Measurements from ENCODE around the gene DNER.
"Not testable (repeated sequence)": the region's sequence is repeated elsewhere in the genome, so short reads cannot be mapped to it uniquely, and the experiment has no call there.

The DNER gene

GRCh38 chr2:229714080-229714735 lies at the start of gene DNER:
Gene DNER, minus strand, starts transcription at chr2:229714555. Its CDS starts 132 bp downstream, at chr2:229714423.
- peak; percentile 32 for DNase-seq

DNA sequence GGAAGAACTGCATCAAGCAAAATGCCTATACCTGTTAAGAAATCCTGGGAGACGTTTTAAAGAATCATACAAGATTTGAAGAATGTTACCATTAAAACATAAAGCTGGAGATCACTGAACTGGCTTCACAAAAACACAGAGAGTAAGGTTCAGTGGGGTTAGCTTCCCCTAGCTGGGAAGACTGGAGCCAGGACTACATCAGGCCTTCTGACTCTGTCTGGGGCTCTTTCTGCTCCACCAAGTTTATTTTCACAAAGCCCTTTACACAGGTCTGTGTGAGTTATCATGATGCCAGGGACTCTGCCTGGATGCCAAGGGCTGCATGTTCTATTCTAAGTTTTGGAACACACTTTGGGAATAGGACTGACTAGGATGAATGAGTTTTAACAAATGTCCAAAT lies 47.3 kb upstream of the DNER start:
- DNase-seq: no peak

DNA sequence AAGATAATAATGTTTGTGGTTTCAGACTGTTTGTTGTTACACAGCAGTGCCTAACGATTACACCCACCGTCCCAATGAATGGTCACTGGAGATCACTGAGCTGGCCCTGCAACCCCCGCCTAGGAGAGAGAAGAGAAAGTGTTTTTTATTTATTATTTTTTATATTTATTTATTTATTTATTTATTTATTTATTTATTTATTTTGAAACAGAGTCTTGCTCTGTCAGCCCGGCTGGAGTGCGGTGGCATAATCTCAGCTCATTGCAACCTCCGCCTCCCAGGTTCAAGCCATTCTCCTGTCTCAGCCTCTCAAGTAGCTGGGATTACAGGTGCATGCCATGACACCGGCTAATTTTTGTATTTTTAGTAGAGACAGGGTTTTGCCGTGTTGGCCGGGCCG lies 43.1 kb upstream of the DNER start:
- DNase-seq: not testable (repeated sequence)

DNA sequence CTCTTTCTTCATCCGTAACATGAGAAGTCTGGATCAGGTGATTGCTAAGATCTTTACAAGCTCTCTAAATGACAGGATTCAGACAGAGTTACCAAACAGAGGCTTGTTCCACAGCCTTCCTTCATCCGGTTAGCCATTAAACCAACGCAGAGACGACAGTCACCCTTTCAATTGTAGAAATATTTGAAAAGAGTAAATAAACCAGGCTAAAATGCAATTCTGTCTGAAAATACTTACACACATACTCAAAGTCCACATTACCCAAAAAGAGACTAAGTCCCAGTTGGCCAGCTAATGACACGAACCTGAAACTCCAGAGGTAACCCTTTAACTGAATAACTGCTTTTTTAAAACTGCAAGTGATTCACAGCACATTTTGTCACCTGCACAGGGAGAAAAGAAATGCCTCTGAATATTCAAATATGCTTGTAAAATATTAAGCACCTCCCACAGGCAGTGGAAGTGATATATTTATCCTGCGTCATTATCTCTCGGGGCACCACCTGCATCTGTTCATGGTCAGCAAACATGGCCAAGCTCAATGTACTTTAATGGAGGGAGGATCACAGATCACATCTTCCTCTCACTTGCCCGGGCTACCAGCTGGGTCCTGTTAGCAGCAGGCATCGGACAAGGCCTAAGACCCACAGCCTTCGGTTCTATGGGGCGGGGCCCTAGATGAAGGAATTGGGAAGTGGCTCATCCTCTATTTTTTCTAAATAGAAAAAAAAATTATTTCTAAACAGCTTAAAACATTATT lies 38.8 kb upstream of the DNER start:
- no peak for DNase-seq

- no peak for DNase-seq
These were observed 35.4 kb upstream of the DNER start for GRCh38 chr2:229749779-229750178.

DNA sequence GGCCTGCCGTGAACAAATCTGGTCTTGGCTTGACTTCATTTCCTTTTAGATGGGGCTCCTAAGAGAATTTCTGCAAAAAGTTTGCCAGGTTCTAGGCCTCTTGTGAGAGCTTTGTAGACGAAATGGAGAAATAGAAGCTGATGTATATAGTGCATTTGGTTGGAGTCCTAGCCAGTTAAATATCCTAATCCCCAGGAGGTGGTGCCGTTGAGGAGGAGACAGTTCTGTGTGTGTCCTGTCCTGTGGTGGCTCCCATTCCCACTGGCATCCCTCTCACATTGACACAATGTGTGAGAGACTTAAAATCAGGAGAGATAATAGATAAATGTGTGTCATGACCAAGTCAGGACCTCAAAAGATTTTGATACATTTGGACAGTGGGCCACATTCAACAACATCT lies 34.6 kb upstream of the DNER start:
- DNase-seq: no peak

DNA sequence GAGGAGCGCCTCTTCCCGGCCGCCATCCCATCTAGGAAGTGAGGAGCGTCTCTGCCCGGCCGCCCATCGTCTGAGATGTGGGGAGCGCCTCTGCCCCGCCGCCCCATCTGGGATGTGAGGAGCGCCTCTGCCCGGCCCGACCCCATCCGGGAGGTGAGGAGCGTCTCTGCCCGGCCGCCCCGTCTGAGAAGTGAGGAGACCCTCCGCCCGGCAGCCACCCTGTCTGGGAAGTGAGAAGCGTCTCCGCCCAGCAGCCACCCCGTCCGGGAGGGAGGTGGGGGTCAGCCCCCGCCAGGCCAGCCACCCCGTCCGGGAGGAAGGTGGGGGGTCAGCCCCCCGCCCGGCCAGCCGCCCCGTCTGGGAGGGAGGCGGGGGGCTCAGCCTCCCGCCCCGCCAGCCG lies 28.3 kb upstream of the DNER start:
- not testable (repeated sequence) for DNase-seq

GRCh38 chr2:229740279-229740678 lies 25.9 kb upstream of the DNER start:
- DNase-seq: no peak

- DNase-seq: no peak
These were observed 23.8 kb upstream of the DNER start for GRCh38 chr2:229738024-229738625.

DNA sequence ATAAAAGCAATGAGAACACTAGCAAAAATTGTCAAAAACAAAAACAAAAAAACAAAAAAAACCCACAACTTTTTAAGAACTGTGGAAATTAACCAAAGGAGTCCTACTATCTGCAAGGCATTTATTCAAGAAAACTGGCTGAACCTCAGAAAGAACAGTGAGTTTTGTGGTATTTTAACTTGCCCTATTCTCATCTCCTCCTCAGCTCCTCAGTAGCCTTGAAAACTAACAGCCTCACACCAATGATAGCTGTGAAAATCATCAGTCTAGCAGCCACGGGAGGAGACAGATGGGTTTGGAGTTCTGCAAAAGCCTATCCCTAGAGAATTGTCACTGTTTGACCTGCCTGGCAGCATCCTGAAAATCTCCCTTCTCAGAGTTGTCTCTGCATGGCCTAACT lies 20.1 kb upstream of the DNER start:
- DNase-seq: no peak

DNA sequence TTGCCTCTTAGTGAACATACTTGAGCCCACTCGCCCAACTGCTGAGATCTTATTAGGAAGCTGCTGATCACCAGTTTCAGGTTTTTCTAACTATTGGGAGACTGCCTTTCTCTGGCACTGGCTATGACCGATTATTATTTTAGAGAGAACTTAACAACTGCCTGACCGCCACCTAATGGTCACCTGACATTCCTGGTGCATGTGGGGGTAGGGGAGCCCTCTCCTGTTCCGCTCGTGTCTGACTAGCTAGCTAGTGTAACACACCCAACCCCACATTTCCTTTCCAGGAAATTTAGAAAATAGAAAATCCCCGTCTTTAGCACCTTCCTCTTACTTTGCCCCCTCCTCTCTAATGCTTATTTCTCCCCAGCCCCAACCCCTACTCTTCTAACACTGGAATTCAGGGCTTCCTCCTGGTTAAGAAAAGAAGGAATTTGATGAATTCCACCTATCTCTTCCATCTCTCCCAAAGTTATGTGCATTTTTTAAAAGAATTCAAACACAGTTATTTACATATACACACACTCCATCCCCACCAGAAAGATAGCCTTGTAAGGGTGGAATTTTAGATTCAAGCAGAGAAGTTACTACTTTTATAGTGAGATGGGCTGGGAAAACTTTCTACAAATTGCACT lies 19.4 kb upstream of the DNER start:
- DNase-seq: no peak

- no peak for DNase-seq
These were observed 18.5 kb upstream of the DNER start for GRCh38 chr2:229732897-229733296.

DNA sequence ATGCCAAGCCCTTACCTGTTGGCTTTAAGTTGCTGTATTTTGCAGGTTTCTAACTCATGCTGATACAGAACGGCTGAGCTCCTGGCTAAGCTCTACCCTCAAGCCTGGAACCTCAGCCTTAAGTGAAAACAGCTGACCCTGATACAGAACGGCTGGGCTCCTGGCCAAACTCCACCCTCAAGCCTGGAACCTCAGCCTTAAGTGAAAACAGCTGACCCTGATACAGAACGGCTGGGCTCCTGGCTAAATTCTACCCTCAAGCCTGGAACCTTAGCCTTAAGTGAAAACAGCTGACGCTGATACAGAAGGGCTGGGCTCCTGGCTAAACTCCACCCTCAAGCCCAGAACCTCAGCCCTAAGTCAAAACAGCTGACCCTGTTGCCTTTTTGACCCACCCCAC lies 17.6 kb upstream of the DNER start:
- DNase-seq: no peak

GRCh38 chr2:229731363-229731762 lies 17.0 kb upstream of the DNER start:
- DNase-seq: no peak

DNA sequence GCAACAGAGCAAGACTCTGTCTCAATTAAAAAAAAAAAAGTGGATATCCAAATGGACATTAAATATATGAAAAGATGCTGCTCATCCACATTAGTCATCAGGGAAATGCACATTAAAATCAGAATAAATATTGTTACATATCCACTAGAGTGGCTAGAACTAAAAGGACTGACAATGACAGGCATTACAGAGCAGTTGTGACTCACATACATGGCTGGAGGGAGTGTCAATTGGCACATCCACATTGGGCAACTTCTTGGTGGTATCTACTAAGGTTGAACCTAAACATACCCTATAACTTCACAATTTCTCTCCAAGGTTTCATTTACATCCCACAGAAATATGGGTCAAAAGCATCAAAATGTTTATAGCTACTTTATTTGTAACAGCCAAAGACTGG lies 14.0 kb upstream of the DNER start:
- no peak for DNase-seq

DNA sequence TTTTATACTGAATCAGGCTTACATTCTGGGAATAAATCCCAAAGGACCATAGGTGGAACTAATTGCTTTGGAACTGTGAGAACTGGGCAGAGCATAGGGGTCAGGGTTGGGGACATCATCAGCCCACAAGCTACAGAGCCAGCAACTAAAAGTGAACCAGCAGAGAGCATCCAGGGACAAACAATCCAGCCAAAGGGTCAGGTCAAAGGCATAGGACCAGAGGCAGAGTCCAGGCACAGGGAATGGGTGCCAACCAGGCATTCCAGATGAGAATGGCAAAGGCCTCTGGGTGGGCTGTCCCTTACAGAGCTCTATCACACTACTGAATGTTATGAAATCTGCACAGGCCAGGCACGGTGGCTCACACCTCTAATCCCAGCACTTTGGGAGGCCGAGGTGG lies 12.3 kb upstream of the DNER start:
- DNase-seq: no peak

DNA sequence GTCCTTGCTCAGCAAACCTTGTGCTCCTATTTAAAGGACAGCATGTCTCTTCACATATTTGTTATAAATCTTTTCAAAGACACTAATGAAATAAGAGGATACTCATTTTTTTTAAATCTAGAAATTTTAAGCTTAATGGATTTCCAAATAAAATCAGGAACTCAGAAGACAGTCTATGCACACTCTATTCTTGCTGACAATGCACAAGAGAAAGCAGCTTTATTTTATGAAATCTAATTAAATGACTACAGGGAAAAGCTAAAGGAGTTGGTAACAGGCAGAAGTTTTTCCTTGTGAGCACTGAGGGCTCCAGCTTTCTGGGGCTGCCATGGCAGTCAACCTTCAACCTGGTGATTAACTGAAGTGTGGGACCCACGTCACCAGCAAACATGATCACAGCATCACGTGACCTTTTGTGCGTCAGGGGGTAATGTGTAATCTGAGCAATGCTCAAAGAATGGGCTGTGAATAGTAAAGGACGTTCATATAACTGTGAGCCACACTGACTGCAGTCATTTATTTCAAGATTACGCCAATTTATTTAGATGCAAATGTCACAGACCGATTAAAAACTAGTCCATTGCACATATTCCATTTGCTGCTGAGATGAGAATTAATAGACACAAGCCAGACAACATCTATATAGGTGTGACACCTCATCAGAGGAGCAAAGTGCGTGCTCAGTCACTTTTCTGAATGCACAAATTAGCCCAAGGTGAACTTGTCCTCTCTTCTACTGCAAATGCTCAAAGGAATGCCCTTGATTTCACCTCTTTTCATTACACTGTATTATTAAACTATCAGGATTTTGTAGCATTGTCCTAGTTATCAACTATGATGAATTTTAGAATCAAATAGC lies 11.6 kb upstream of the DNER start:
- DNase-seq: no peak

GRCh38 chr2:229723192-229723591 lies 8.8 kb upstream of the DNER start:
- not testable (repeated sequence) for DNase-seq

GRCh38 chr2:229719926-229720647 lies 5.7 kb upstream of the DNER start:
- no peak for DNase-seq

GRCh38 chr2:229718057-229718456 lies 3.7 kb upstream of the DNER start:
- no peak for DNase-seq

GRCh38 chr2:229715895-229716507 lies 1.6 kb upstream of the DNER start:
- peak; percentile 23 for DNase-seq

Measured in COR-L47 (cell line).